ENCODE data around the gene DLG2. TPM values are rescaled to one million over a fixed set of nuclear protein-coding genes. Genes with fewer than 3 reads are reported as not detected.
A peak's percentile ranks its signal among the peaks of the same experiment; 100 is the strongest.

The DLG2 gene
- total and polyA plus RNA-seq, 4 experiments from 2014 or later: 0.78 to 2.7 (median 1.9) TPM

DNA sequence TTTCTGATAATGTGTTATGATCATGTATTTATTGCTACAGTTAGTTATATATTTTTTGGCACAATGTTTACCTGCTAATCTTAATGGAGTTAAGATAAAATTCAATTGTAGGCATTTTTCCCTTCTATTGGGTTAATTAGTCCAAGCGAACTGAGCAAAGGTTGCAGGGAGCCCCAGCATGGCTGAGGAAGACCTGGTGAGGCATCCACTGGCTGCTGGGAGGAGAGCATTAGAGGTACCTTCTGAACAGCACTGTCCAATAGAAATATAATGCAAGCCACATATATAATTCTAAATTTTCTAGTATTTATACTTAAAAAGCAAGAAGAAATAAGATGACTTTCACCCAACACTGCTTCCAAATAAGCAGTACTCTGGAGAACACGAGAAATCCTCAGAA lies 19.9 kb upstream of the DLG2 start:
- Mint-ChIP-seq H3K36me3 (peaks cover 0 to 19% of the 10 kb centered on the region in 2 donors), H3K4me3 (peak overlapping the region; percentile 92 to 99 (median 96)), H3K4me1 (peaks cover 16 to 32% (median 24%) of the 10 kb centered on the region in 4 donors), H3K9me3 (no peaks in the 10 kb centered on the region), H3K27me3 (peaks cover 5 to 8% of the 10 kb centered on the region in 2 donors), H3K27ac (peak overlapping the region; percentile 88 to 99 (median 96))
- intact Hi-C loops (cut with micrococcal nuclease): loop anchor here (1.0 kb wide), 2 partner anchors 17 to 19 kb away; partner anchors contain the start of gene TMEM126B
- H3K27me3 ChIP-seq (ENCODE audit: insufficient read depth, low read length): peaks cover 4% of the 10 kb centered on the region
- H3K4me1 ChIP-seq (ENCODE audit: insufficient read depth, low read length): peaks cover 26% of the 10 kb centered on the region
- DNase-seq: no peak
- H3K4me3 ChIP-seq (ENCODE audit: low read length in 2 of 2): peak overlapping the region; percentile 57 to 76
- peak overlapping the region; percentile 72 for H3K27ac ChIP-seq (ENCODE audit: low read depth, low read length)
- no peaks in the 10 kb centered on the region for H3K9me3 ChIP-seq (ENCODE audit: control insufficient read depth in 1 of 2, low read length in 2 of 2)
- no peaks in the 10 kb centered on the region for H3K36me3 ChIP-seq (ENCODE audit: insufficient read depth, low read length)
- ChIA-PET POLR2A (ENCODE audit: partially characterized antibody) (interaction anchor here (0.7 to 10.5 kb wide), 12 partner anchors 8 to 555 kb away, joined by 3 to 169 read pairs (median 4); partner anchors contain the start of genes CREBZF, DLG2, PICALM and TMEM126B), CTCF (ENCODE audit: partially characterized antibody) (interaction anchor here (1.2 to 3.4 kb wide), 5 partner anchors 10 to 51 kb away, joined by 3 to 25 read pairs (median 7); partner anchors contain the start of genes CREBZF, DLG2 and TMEM126B)

DNA sequence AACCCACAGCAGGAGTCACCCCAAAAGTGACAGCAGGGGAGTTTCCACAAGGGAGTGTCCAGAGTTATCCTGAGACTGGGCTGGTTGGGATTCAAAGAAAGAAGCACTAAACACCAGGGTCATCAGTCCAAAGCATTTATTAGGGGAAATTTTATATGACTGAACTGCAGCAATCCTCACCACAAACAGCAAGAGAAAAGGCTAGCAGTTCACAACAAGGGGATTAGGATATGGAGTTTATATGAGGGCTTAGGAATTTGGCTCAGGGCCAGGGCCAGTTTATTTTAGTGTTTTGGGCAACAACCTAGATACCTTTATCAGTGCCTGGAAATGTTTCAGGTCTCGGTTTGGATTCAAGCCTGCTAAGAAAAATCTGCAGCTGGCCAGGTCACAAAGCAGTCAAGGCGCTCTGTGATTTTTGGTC lies 16.1 kb upstream of the DLG2 start:
- H3K27ac ChIP-seq (ENCODE audit: low read depth, low read length): no peak overlapping the region
- no peak overlapping the region for H3K4me3 ChIP-seq (ENCODE audit: low read length in 2 of 2)
- peaks cover 4% of the 10 kb centered on the region for H3K27me3 ChIP-seq (ENCODE audit: insufficient read depth, low read length)
- no peaks in the 10 kb centered on the region for H3K9me3 ChIP-seq (ENCODE audit: control insufficient read depth in 1 of 2, low read length in 2 of 2)
- Mint-ChIP-seq H3K27ac (no peak overlapping the region), H3K4me1 (peaks cover 7 to 14% (median 10%) of the 10 kb centered on the region in 4 donors), H3K36me3 (peaks cover 6 to 13% of the 10 kb centered on the region in 2 donors), H3K27me3 (peaks cover 5 to 10% of the 10 kb centered on the region in 2 donors), H3K4me3 (no peak overlapping the region), H3K9me3 (no peaks in the 10 kb centered on the region)
- DNase-seq: no peak
- CTCF ChIA-PET (ENCODE audit: partially characterized antibody): no interaction called here
- H3K4me1 ChIP-seq (ENCODE audit: insufficient read depth, low read length): peaks cover 10% of the 10 kb centered on the region
- POLR2A ChIA-PET (ENCODE audit: partially characterized antibody): no interaction called here
- intact Hi-C loops (cut with micrococcal nuclease): no loop called here
- H3K36me3 ChIP-seq (ENCODE audit: insufficient read depth, low read length): no peaks in the 10 kb centered on the region

DNA sequence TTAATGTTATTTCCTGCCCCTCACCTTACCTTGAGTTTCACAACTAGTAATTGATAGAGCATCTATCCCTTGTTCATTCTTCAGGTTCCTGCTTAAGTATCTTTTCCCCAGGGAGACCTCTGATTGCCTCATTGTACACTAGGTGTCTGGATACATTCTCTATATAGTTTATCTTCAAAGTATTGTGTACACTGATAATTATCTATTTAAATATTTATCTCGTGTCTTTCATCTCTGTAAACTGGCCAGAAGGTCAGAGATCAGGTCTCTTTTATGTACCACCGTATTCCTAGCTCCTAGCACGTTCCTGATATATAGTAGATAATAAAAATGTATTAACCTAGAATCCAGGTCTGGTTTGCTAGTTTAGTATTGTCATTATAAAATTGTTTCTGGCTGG lies 7.6 kb upstream of the DLG2 start:
- intact Hi-C loops (cut with micrococcal nuclease): no loop called here
- H3K36me3 Mint-ChIP-seq: peaks cover 38 to 55% of the 10 kb centered on the region in 2 donors

DNA sequence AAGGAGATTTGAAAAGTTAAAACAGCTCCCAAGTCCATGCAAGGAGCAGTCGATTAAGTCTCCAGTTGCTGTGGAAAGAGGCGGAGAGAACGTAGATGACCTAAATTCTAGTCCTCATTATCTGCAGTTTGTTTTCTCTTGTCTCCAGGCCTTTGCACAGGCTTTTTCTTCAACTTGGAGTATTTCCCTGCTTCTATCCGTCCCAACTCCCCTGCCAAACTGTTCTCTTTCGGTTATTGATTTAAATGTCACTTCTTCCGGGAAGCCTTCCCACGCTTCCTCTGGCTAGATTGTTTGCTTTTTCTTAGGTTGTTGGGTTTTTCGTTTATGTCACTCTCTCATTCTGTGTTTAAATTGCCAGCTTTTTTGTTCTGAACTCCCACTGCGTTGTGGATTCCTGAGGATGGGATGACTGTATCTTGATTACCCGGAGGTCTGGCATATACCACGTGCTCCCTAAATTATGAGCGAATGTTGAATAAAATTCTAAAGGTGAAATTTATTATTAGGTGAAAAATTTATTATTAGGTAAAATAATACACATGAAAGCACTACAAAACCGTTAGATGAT lies 1.7 kb upstream of the DLG2 start:
- ChIA-PET POLR2A (ENCODE audit: partially characterized antibody) (interaction anchor here (0.8 to 4.3 kb wide), 11 partner anchors 9 to 673 kb away, joined by 3 to 68 read pairs (median 11); partner anchors contain the start of genes CREBZF, EED, HIKESHI and PICALM), CTCF (ENCODE audit: partially characterized antibody) (interaction anchor here (0.8 to 1.8 kb wide), 5 partner anchors 19 to 226 kb away, joined by 3 to 11 read pairs (median 7); partner anchors contain the start of genes CCDC83 and TMEM126A)
- H3K4me1 Mint-ChIP-seq: peaks cover 27 to 47% (median 36%) of the 10 kb centered on the region in 4 donors
- peak overlapping the region; percentile 58 to 73 for H3K4me3 ChIP-seq (ENCODE audit: low read length in 2 of 2)
- no peak for DNase-seq
- H3K4me1 ChIP-seq (ENCODE audit: insufficient read depth, low read length): peaks cover 30% of the 10 kb centered on the region
- peaks cover 0 to 1% (median 0%) of the 10 kb centered on the region in 8 donors for H3K9me3 Mint-ChIP-seq
- peaks cover 13 to 32% of the 10 kb centered on the region in 2 donors for H3K36me3 Mint-ChIP-seq
- no peaks in the 10 kb centered on the region for H3K9me3 ChIP-seq (ENCODE audit: control insufficient read depth in 1 of 2, low read length in 2 of 2)
- H3K27me3 Mint-ChIP-seq: peaks cover 0 to 2% of the 10 kb centered on the region in 2 donors
- H3K4me3 Mint-ChIP-seq: peak overlapping the region; percentile 93 to 99 (median 98)
- H3K27me3 ChIP-seq (ENCODE audit: insufficient read depth, low read length): no peaks in the 10 kb centered on the region
- intact Hi-C loops (cut with micrococcal nuclease): loop anchor here (1.0 to 2.0 kb wide), 8 partner anchors 18 to 674 kb away; partner anchors contain the start of genes HIKESHI, PICALM and TMEM126A
- peak overlapping the region; percentile 91 to 99 (median 97) for H3K27ac Mint-ChIP-seq
- H3K36me3 ChIP-seq (ENCODE audit: insufficient read depth, low read length): peaks cover 6% of the 10 kb centered on the region
- peak overlapping the region; percentile 82 for H3K27ac ChIP-seq (ENCODE audit: low read depth, low read length)

More for the DNA sequence above, 7.6 kb upstream of the DLG2 start:
- Histone ChIP-seq H3K27ac (ENCODE audit: low read depth, low read length) (no peak overlapping the region), H3K27me3 (ENCODE audit: insufficient read depth, low read length) (no peaks in the 10 kb centered on the region), H3K4me1 (ENCODE audit: insufficient read depth, low read length) (peaks cover 8% of the 10 kb centered on the region), H3K9me3 (ENCODE audit: control insufficient read depth in 1 of 2, low read length in 2 of 2) (no peaks in the 10 kb centered on the region), H3K36me3 (ENCODE audit: insufficient read depth, low read length) (peaks cover 24% of the 10 kb centered on the region), H3K4me3 (ENCODE audit: low read length in 2 of 2) (no peak overlapping the region)
- Mint-ChIP-seq H3K4me3 (no peak overlapping the region), H3K4me1 (peaks cover 1 to 10% (median 7%) of the 10 kb centered on the region in 4 donors), H3K27me3 (no peaks in the 10 kb centered on the region), H3K27ac (no peak overlapping the region), H3K9me3 (no peaks in the 10 kb centered on the region)
- no peak for DNase-seq
- ChIA-PET CTCF (ENCODE audit: partially characterized antibody) (interaction anchor here (0.6 kb wide), 1 partner anchor 659 kb away, joined by 4 read pairs; no protein-coding TSS in a partner anchor), POLR2A (ENCODE audit: partially characterized antibody) (interaction anchor here (1.3 kb wide), 1 partner anchor 12 kb away, joined by 3 read pairs; no protein-coding TSS in a partner anchor)

DNA sequence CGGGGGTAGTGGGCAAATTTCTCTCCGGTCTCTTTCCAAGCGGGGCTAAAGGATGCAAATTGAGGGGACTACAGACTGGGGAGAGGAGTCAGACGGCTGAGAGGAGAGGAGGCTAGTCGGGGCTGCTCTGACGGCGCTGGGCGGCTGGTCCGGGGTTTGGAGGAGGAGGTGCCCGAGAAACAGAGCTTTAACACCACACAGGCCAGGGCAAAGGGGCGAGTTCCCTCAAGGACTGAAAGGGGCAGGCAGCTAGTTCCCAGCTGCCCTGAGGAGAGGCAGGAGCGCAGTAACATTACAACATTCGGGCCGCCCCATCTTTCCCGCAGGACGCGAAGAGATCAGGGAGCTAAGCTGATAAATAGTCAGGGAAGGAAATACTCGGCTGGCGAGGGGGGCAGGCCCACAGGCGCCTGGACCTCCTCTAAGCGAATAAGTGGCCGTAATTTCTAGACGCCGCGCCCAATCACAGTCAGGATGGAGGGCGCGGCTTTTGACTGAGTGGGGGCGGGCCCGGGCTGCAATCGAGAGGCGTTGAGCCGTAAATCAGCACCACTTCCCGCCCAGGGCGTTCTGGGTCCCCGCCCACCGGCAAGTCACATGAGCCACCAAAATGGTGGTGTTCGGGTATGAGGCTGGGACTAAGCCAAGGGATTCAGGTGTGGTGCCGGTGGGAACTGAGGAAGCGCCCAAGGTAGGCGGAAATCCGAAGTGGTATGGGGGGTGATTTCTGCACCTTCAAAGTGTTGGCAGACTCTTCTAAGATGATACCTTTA lies 1.0 kb upstream of the DLG2 start, which contains the start of gene TMEM126B:
Gene TMEM126B, plus strand, starts transcription at position 596 of the 773 bp plus-strand sequence. Its CDS starts 15 bp downstream, at position 611.
- peaks cover 6% of the 10 kb centered on the region for H3K36me3 ChIP-seq (ENCODE audit: insufficient read depth, low read length)
- CTCF ChIA-PET (ENCODE audit: partially characterized antibody): interaction anchor here (0.8 to 1.8 kb wide), 9 partner anchors 12 to 666 kb away, joined by 3 to 11 read pairs (median 4); partner anchors contain the start of genes CCDC83, EED and TMEM126A
- H3K9me3 ChIP-seq (ENCODE audit: control insufficient read depth in 1 of 2, low read length in 2 of 2): no peaks in the 10 kb centered on the region
- no peaks in the 10 kb centered on the region for H3K27me3 ChIP-seq (ENCODE audit: insufficient read depth, low read length)
- H3K4me3 Mint-ChIP-seq: peak within 1 kb of the TSS; percentile 93 to 99 (median 98)
- peak within 1 kb of the TSS; percentile 82 for H3K27ac ChIP-seq (ENCODE audit: low read depth, low read length)
- peaks cover 27 to 47% (median 36%) of the 10 kb centered on the region in 4 donors for H3K4me1 Mint-ChIP-seq
- H3K27ac Mint-ChIP-seq: peak within 1 kb of the TSS; percentile 91 to 99 (median 97)
- POLR2A ChIA-PET (ENCODE audit: partially characterized antibody): interaction anchor here (0.8 to 4.3 kb wide), 16 partner anchors 10 to 674 kb away, joined by 3 to 68 read pairs (median 8); partner anchors contain the start of genes CCDC83, CREBZF, EED and HIKESHI
- peak; percentile 92 to 97 (median 94) for DNase-seq
- peaks cover 0 to 2% of the 10 kb centered on the region in 2 donors for H3K27me3 Mint-ChIP-seq
- intact Hi-C loops (cut with micrococcal nuclease): loop anchor here (1.0 to 2.0 kb wide), 8 partner anchors 19 to 675 kb away; partner anchors contain the start of genes HIKESHI, PICALM and TMEM126A
- peaks cover 30% of the 10 kb centered on the region for H3K4me1 ChIP-seq (ENCODE audit: insufficient read depth, low read length)
- peaks cover 0 to 1% (median 0%) of the 10 kb centered on the region in 8 donors for H3K9me3 Mint-ChIP-seq
- peak within 1 kb of the TSS; percentile 58 to 73 for H3K4me3 ChIP-seq (ENCODE audit: low read length in 2 of 2)
- peaks cover 9 to 29% of the 10 kb centered on the region in 2 donors for H3K36me3 Mint-ChIP-seq

DNA sequence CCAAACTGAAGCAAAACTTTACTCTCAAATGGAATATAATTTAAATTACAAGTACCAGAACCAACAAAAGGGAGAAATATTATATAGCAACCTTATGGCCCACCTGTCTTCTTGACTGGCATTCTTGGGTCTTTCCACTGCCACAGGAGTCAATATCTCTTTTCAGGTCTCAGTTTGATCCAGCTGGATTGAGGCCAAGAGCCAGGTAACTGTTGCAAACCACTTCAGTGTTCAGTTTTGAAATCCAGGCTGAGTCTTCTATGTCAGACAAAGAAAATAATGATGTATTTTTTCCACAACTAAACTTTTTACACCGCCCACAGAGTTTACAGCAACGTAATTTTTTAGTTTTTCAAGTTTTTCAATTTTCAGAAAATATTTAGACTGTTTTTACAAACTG lies 648 bp downstream of the DLG2 start:
- Mint-ChIP-seq H3K9me3 (peaks cover 0 to 1% (median 0%) of the 10 kb centered on the region in 8 donors), H3K4me1 (peaks cover 27 to 47% (median 36%) of the 10 kb centered on the region in 4 donors), H3K27ac (peak overlapping the region; percentile 5 to 99 (median 97)), H3K27me3 (peaks cover 0 to 2% of the 10 kb centered on the region in 2 donors), H3K4me3 (peak overlapping the region in 6 of 8 donors; percentile 23 to 99 (median 98)), H3K36me3 (peaks cover 1 to 22% of the 10 kb centered on the region in 2 donors)
- H3K4me1 ChIP-seq (ENCODE audit: insufficient read depth, low read length): peaks cover 30% of the 10 kb centered on the region
- no peak overlapping the region for H3K4me3 ChIP-seq (ENCODE audit: low read length in 2 of 2)
- POLR2A ChIA-PET (ENCODE audit: partially characterized antibody): interaction anchor here (2.8 to 4.3 kb wide), 3 partner anchors 21 to 618 kb away, joined by 18 to 68 read pairs (median 55); partner anchors contain the start of genes CREBZF, EED and TMEM126A
- H3K27me3 ChIP-seq (ENCODE audit: insufficient read depth, low read length): no peaks in the 10 kb centered on the region
- intact Hi-C loops (cut with micrococcal nuclease): no loop called here
- DNase-seq: no peak
- CTCF ChIA-PET (ENCODE audit: partially characterized antibody): interaction anchor here (0.8 to 1.1 kb wide), 2 partner anchors 37 to 228 kb away, joined by 3 to 4 read pairs; no protein-coding TSS in a partner anchor
- peaks cover 6% of the 10 kb centered on the region for H3K36me3 ChIP-seq (ENCODE audit: insufficient read depth, low read length)
- no peak overlapping the region for H3K27ac ChIP-seq (ENCODE audit: low read depth, low read length)
- H3K9me3 ChIP-seq (ENCODE audit: control insufficient read depth in 1 of 2, low read length in 2 of 2): no peaks in the 10 kb centered on the region

Measured in CD4-positive, alpha-beta memory T cell (primary cell).